Karpas-422 (cell line): ENCODE data around the gene PANX1. TPM values are rescaled to one million over a fixed set of nuclear protein-coding genes. Genes with fewer than 3 reads are reported as not detected.

Source experiments
- DNase-seq: peaks from one replicate; pipeline ENCODE4 v3.0.0-alpha.2; 2015
- H2AFZ ChIP-seq: fragments of 200-600 bp; sonication (generic); 2 replicates; pipeline ENCODE4 v1.6.1; 2014; ENCODE audit warnings: antibody characterized with exemption, low read length, mixed read lengths
- H3K27ac ChIP-seq: fragments of 200-600 bp; sonication (generic); 2 replicates; pipeline ENCODE4 v1.5.1; 2014; ENCODE audit warnings: mild to moderate bottlenecking, low read length, moderate library complexity
- H3K27me3 ChIP-seq: fragments of 200-600 bp; sonication (generic); 2 replicates; pipeline ENCODE4 v1.6.1; 2014; ENCODE audit warnings: low read length, mixed read lengths
- H3K36me3 ChIP-seq: fragments of 200-600 bp; sonication (generic); 2 replicates; pipeline ENCODE4 v1.6.1; 2014; ENCODE audit warnings: low read length, mixed read lengths; ENCODE audit not compliant: insufficient read depth
- H3K4me1 ChIP-seq: fragments of 200-600 bp; sonication (generic); 2 replicates; pipeline ENCODE4 v1.6.1; 2014; ENCODE audit warnings: mild to moderate bottlenecking, low read length, mixed read lengths
- H3K4me2 ChIP-seq: fragments of 200-600 bp; sonication (generic); 2 replicates; pipeline ENCODE4 v1.6.1; 2014; ENCODE audit warnings: low read length, low read depth, mild to moderate bottlenecking; ENCODE audit not compliant: poor library complexity, severe bottlenecking
- H3K4me3 ChIP-seq: fragments of 200-600 bp; sonication (generic); 2 replicates; pipeline ENCODE4 v1.5.1; 2014; ENCODE audit warnings: mild to moderate bottlenecking, antibody characterized with exemption, low read length, mixed read lengths
- H3K79me2 ChIP-seq: fragments of 200-600 bp; sonication (generic); 2 replicates; pipeline ENCODE4 v1.6.1; 2014; ENCODE audit warnings: mild to moderate bottlenecking, low read length, mixed read lengths
- H3K9ac ChIP-seq: fragments of 200-600 bp; sonication (generic); 2 replicates; pipeline ENCODE4 v1.6.0; 2014; ENCODE audit warnings: low read length
- H3K9me2 ChIP-seq: fragments of 200-600 bp; sonication (generic), shearing (Covaris generic); replicated peaks from 2 replicates; pipeline ENCODE4 v1.6.0; 2014; ENCODE audit warnings: mild to moderate bottlenecking, low read length, moderate library complexity; ENCODE audit not compliant: insufficient read depth
- H3K9me3 ChIP-seq: fragments of 300-700, 200-600 bp; sonication (generic); 2 replicates; pipeline ENCODE4 v1.6.1; 2014; ENCODE audit warnings: low read length, mixed read lengths
- H4K20me1 ChIP-seq: fragments of 200-600 bp; sonication (generic); 2 replicates; pipeline ENCODE4 v1.6.1; 2014; ENCODE audit warnings: mild to moderate bottlenecking, antibody characterized with exemption, low read length, low read depth; ENCODE audit not compliant: insufficient read depth
- total RNA-seq: library from RNA; depleted of rRNA; stranded (reverse); fragments of >200 nt; shearing (Covaris generic); gene quantifications from 2 replicates; pipeline ENCODE4 v1.2.3, GENCODE V29; 2014; ENCODE audit warnings: low replicate concordance

Gene PANX1
- total RNA-seq, 1 experiment from 2014 or later, result 17.0 TPM

- peaks cover 13% of the 10 kb centered on the region; the same call in 1 of the 2 replicates for H4K20me1 ChIP-seq
- H3K27me3 ChIP-seq, result no peaks in the 10 kb centered on the region
- no peak overlapping the region for H3K4me2 ChIP-seq
- no peaks in the 10 kb centered on the region for H3K9me3 ChIP-seq
- no peaks in the 10 kb centered on the region; the same call in 1 of the 2 replicates for H3K36me3 ChIP-seq
- H3K9ac ChIP-seq, result no peak overlapping the region
- H3K79me2 ChIP-seq, result no peaks in the 10 kb centered on the region
- no peak overlapping the region for H2AFZ ChIP-seq
- no peak for DNase-seq
- H3K4me3 ChIP-seq, result no peak overlapping the region
- H3K4me1 ChIP-seq, result peaks cover 10% of the 10 kb centered on the region
- no peaks in the 10 kb centered on the region for H3K9me2 ChIP-seq
- no peak overlapping the region for H3K27ac ChIP-seq
Observed at GRCh38 chr11:94178331-94178730, 49.7 kb downstream of the PANX1 start.

GRCh38 chr11:94179696-94180095 is 51.1 kb downstream of the PANX1 start:
- H4K20me1 ChIP-seq, result peaks cover 14% of the 10 kb centered on the region; the same call in 1 of the 2 replicates
- no peak overlapping the region for H3K27ac ChIP-seq
- no peak overlapping the region for H3K9ac ChIP-seq
- no peaks in the 10 kb centered on the region for H3K9me3 ChIP-seq
- no peak overlapping the region for H3K4me3 ChIP-seq
- H2AFZ ChIP-seq, result no peak overlapping the region
- no peaks in the 10 kb centered on the region for H3K79me2 ChIP-seq
- no peaks in the 10 kb centered on the region; the same call in 1 of the 2 replicates for H3K36me3 ChIP-seq
- H3K4me1 ChIP-seq, result peaks cover 7% of the 10 kb centered on the region
- no peak for DNase-seq
- H3K4me2 ChIP-seq, result no peak overlapping the region
- no peaks in the 10 kb centered on the region for H3K27me3 ChIP-seq
- no peaks in the 10 kb centered on the region for H3K9me2 ChIP-seq

GRCh38 chr11:94181526-94181925 is 52.9 kb downstream of the PANX1 start:
- no peak overlapping the region for H3K9ac ChIP-seq
- H2AFZ ChIP-seq, result no peak overlapping the region
- no peaks in the 10 kb centered on the region; the same call in 1 of the 2 replicates for H3K36me3 ChIP-seq
- H3K4me2 ChIP-seq, result no peak overlapping the region
- no peaks in the 10 kb centered on the region for H3K4me1 ChIP-seq
- peaks cover 21% of the 10 kb centered on the region; the same call in 1 of the 2 replicates for H4K20me1 ChIP-seq
- H3K79me2 ChIP-seq, result no peaks in the 10 kb centered on the region
- no peaks in the 10 kb centered on the region for H3K27me3 ChIP-seq
- H3K9me2 ChIP-seq, result no peaks in the 10 kb centered on the region
- DNase-seq, result no peak
- no peaks in the 10 kb centered on the region for H3K9me3 ChIP-seq
- no peak overlapping the region for H3K4me3 ChIP-seq
- no peak overlapping the region for H3K27ac ChIP-seq

- Histone ChIP-seq H3K9ac (no peak overlapping the region), H3K4me1 (no peaks in the 10 kb centered on the region), H3K79me2 (no peaks in the 10 kb centered on the region), H3K27ac (no peak overlapping the region), H2AFZ (no peak overlapping the region), H3K9me2 (no peaks in the 10 kb centered on the region), H3K9me3 (no peaks in the 10 kb centered on the region), H4K20me1 (peaks cover 21% of the 10 kb centered on the region; the same call in 1 of the 2 replicates), H3K36me3 (no peaks in the 10 kb centered on the region; the same call in 1 of the 2 replicates), H3K4me3 (no peak overlapping the region), H3K27me3 (no peaks in the 10 kb centered on the region), H3K4me2 (no peak overlapping the region)
- no peak for DNase-seq
Observed at GRCh38 chr11:94181943-94182342, 53.3 kb downstream of the PANX1 start.

- no peak overlapping the region for H3K9ac ChIP-seq
- no peak overlapping the region for H3K27ac ChIP-seq
- no peaks in the 10 kb centered on the region for H3K27me3 ChIP-seq
- H3K4me3 ChIP-seq, result no peak overlapping the region
- no peaks in the 10 kb centered on the region for H3K4me1 ChIP-seq
- H3K9me3 ChIP-seq, result no peaks in the 10 kb centered on the region
- no peaks in the 10 kb centered on the region for H3K79me2 ChIP-seq
- H3K36me3 ChIP-seq, result no peaks in the 10 kb centered on the region; the same call in 1 of the 2 replicates
- no peak for DNase-seq
- peaks cover 21% of the 10 kb centered on the region; the same call in 1 of the 2 replicates for H4K20me1 ChIP-seq
- no peak overlapping the region for H2AFZ ChIP-seq
- H3K9me2 ChIP-seq, result no peaks in the 10 kb centered on the region
- H3K4me2 ChIP-seq, result no peak overlapping the region
Observed at GRCh38 chr11:94183251-94183885, 54.7 kb downstream of the PANX1 start.

- no peaks in the 10 kb centered on the region for H3K9me3 ChIP-seq
- H4K20me1 ChIP-seq, result peaks cover 21% of the 10 kb centered on the region; the same call in 1 of the 2 replicates
- no peaks in the 10 kb centered on the region for H3K79me2 ChIP-seq
- H3K27me3 ChIP-seq, result no peaks in the 10 kb centered on the region
- H3K4me1 ChIP-seq, result no peaks in the 10 kb centered on the region
- no peak overlapping the region for H3K4me3 ChIP-seq
- H3K36me3 ChIP-seq, result no peaks in the 10 kb centered on the region; the same call in 1 of the 2 replicates
- no peak overlapping the region for H3K9ac ChIP-seq
- H3K9me2 ChIP-seq, result no peaks in the 10 kb centered on the region
- H3K4me2 ChIP-seq, result no peak overlapping the region
- DNase-seq, result peak; percentile 91
- no peak overlapping the region for H3K27ac ChIP-seq
- no peak overlapping the region for H2AFZ ChIP-seq
Observed at GRCh38 chr11:94183886-94184264, 55.2 kb downstream of the PANX1 start.

GRCh38 chr11:94184362-94184761 is 55.7 kb downstream of the PANX1 start:
- H3K27me3 ChIP-seq, result no peaks in the 10 kb centered on the region
- H4K20me1 ChIP-seq, result peaks cover 21% of the 10 kb centered on the region; the same call in 1 of the 2 replicates
- H3K27ac ChIP-seq, result no peak overlapping the region
- no peaks in the 10 kb centered on the region for H3K9me3 ChIP-seq
- H3K4me2 ChIP-seq, result no peak overlapping the region
- H3K9ac ChIP-seq, result no peak overlapping the region
- DNase-seq, result no peak
- no peak overlapping the region for H2AFZ ChIP-seq
- no peaks in the 10 kb centered on the region for H3K79me2 ChIP-seq
- H3K4me3 ChIP-seq, result no peak overlapping the region
- H3K9me2 ChIP-seq, result no peaks in the 10 kb centered on the region
- no peaks in the 10 kb centered on the region for H3K4me1 ChIP-seq
- no peaks in the 10 kb centered on the region; the same call in 1 of the 2 replicates for H3K36me3 ChIP-seq

- no peaks in the 10 kb centered on the region for H3K9me2 ChIP-seq
- H3K9me3 ChIP-seq, result no peaks in the 10 kb centered on the region
- no peak overlapping the region for H3K27ac ChIP-seq
- H3K79me2 ChIP-seq, result no peaks in the 10 kb centered on the region
- H3K9ac ChIP-seq, result no peak overlapping the region
- DNase-seq, result no peak
- H3K4me2 ChIP-seq, result no peak overlapping the region
- no peak overlapping the region for H2AFZ ChIP-seq
- H3K27me3 ChIP-seq, result no peaks in the 10 kb centered on the region
- H4K20me1 ChIP-seq, result peaks cover 21% of the 10 kb centered on the region; the same call in 1 of the 2 replicates
- H3K36me3 ChIP-seq, result no peaks in the 10 kb centered on the region; the same call in 1 of the 2 replicates
- H3K4me3 ChIP-seq, result no peak overlapping the region
- H3K4me1 ChIP-seq, result no peaks in the 10 kb centered on the region
Observed at GRCh38 chr11:94184846-94185245, 56.2 kb downstream of the PANX1 start.
